T-helper 2 cell treated with Interferon-gamma antibody and Interleukin-4, amounts not matched to agents 100 ng/mL and 5 ng/mL, for 36 hours (primary cell): ENCODE measurements around the gene PFKFB3. TPM values are rescaled to one million over a fixed set of nuclear protein-coding genes. Genes with fewer than 3 reads are reported as not detected.
"Not testable (repeated sequence)": the region's sequence is repeated elsewhere in the genome, so short reads cannot be mapped to it uniquely, and the experiment has no call there.

Source experiments
- intact Hi-C: fragments of 100-400 bp; cut with micrococcal nuclease; formaldehyde crosslinking; loops from one replicate; pipeline ENCODE4 v1.15.1; 2023
- total RNA-seq: library from RNA; stranded (reverse); gene quantifications from 2 replicates; pipeline ENCODE4 v1.2.3, GENCODE V29; 2022

PFKFB3 gene
- total RNA-seq = 46.0 and 51.0 TPM in 2 replicates

GRCh38 chr10:6202684-6203330 lies at the start of gene PFKFB3:
TSS of gene PFKFB3 (plus strand) at chr10:6202932. CDS start at chr10:6203261, 329 bp downstream.
- intact Hi-C loops = loop anchor here (1.0 to 10.0 kb wide), 6 partner anchors 30 to 379 kb away; partner anchors contain the start of gene PRKCQ

DNA sequence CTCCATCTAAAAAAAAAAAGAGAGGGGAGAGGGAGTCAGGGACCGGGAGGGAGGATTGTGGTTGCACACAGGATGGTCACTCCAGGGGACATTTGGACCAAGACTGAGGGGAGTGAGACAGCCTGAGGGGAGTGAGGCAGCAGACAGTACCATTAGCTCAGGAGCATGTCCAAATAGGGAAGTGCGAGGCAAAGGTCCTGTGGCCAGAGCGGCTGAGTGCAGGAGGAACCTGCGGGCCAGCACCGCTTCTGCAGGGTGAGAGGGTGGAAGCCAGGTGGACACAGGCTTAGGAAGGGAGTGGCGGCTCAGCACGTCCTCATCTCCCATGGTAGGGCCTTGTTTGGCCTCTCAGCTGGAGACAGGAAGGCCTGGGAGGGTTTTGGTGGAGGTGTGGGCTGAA lies 48.9 kb upstream of the PFKFB3 start:
- intact Hi-C loops = no loop called here

DNA sequence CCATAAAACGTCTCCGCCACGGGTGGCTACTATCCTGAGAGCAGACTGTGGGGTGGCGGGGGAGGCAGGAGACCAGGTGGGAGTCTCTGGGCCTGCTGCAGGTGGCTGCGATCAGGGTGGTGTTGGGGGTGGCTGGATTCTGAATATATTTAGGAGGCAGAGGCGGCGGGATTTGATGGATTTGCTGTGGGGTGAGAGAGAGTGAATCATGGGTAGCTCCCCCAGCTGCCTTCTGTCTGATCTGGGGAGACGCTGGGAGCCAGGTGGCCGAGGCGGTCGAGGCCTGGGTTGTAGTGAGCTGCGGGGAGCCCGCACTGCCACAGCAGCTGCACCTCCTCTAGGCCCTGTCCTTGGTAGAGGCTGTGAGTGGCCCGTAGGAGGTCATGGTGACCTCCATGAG lies 48.2 kb upstream of the PFKFB3 start:
- intact Hi-C loops = no loop called here

- intact Hi-C loops = no loop called here
Measured at GRCh38 chr10:6158276-6158675, 44.5 kb upstream of the PFKFB3 start.

GRCh38 chr10:6161921-6162320 lies 40.8 kb upstream of the PFKFB3 start:
- intact Hi-C loops = loop anchor here (5.0 kb wide), 1 partner anchor 350 kb away; the partner anchor contains the start of gene GDI2

DNA sequence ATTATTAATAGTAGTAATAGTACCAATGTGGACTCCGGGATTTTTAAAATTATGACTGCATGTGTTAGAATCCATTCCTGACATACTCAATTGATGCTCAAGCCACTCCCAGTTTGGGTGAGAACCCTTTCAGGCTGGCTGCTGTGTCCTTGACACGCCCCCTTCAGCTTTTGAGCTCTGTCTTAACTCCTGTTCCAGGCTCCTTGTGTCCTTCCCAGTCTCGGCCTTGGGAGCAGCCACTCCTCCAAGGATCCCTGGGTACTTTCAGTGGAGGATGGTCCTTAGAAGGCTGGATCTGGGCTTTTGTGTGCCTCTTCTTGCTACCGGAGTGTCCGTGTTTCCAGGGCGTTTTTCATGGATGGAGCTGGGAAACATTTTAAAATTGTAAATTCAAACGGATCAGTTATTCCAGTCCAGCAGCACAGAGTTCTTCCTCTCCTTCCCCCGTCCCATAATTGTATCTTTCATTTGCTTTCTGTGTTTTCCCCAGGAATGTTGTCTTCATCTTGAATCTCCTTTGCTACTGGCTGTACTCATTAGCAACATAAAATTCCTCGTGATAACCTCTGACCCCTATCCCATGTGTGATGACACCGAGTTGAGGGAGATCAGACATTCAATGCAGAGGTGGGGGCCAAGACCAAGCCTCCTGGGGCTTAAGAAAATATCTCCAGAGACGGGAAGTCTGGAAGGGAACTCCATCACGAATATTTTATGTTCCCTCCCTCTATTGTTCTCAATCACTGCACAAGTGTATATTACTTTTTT lies 40.0 kb upstream of the PFKFB3 start:
- intact Hi-C loops = loop anchor here (1.0 to 5.0 kb wide), 4 partner anchors 18 to 350 kb away; partner anchors contain the start of gene GDI2

DNA sequence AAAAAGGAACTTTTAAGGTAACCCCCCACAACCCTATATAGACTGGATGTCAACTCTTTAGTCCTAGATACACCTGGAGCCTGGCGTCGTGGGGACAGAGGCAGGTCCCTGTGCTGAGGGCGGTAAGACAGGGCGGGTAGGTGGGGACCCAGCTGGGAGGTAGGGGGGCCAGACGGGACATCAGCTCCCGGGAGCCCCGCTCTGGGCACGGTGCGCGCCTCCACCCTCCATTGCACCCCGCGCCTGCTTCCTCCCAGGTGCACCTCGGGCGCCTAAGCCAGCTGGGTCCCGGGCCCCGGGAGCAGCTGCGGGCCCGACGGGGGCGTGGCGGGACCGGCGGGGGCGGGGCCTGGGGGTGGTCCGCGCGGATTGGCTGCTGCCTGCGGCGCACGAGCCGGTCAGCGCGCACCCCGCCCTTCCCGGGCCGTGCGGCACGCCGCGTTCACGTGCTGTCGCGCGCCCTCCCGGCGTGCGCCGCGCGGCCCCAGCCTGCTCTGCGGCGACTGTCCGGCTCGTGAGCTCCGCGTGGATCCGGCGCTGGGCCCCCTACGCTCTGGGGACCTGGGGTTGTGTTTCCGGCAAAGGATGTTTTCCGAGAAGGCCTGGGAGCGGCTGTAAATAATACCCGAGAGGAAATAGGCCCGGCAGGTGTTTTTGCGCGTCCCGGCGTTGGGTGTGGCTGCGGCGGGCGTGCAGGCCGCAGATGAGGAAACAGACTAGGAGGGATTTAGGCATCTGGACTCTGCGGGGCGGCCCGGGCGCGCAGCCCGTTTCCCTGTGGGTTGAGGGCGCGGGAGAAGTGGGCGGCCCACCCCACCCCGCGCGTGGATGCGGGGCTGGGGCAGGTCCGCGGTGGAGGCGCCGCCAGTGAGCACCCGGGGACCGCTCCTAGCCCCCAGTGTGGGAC lies 39.1 kb upstream of the PFKFB3 start:
- intact Hi-C loops = loop anchor here (1.0 to 5.0 kb wide), 5 partner anchors 19 to 351 kb away; partner anchors contain the start of gene GDI2

GRCh38 chr10:6164271-6165095 lies 38.2 kb upstream of the PFKFB3 start:
- intact Hi-C loops = loop anchor here (1.0 to 5.0 kb wide), 2 partner anchors 23 to 352 kb away; partner anchors contain the start of gene GDI2

DNA sequence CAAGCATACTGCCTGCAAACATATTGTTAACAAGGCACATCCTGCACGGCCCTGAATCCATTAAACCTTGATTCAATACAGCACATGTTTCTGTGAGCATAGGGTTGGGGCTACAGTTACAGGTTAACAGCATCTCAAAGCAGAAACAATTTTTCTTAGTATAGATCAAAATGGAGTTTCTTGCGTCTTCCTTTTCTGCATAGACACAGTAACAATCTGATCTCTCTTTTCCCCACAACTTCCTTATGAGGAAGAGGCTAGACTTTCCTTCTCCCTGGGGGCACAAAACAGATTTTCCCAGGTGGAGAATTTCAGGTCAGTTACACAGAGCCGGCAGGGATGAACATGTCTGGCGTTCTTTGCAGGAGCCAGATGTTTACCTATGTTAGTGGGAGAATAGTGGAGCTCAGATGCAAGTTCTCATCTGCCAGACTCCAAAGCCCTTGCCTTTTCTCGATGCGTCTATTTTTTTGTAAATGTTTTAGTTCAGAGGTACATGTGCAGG lies 37.5 kb upstream of the PFKFB3 start:
- intact Hi-C loops = no loop called here

DNA sequence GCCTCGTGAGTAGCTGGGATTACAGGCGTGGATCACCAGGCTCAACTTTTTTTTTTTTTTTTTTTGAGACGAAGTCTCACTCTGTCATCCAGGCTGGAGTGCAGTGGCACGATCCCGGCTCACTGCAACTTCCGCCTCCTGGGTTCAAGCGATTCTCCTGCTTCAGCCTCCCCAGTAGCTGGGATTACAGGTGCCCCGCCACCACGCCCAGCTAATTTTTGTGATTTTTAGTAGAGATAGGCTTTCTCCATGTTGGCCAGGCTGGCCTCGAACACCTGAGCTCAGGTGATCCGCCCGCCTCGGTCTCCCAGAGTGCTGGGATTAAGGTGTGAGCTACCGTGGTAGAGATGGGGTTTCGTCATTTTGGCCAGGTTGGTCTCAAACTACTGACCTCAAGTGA lies 36.8 kb upstream of the PFKFB3 start:
- intact Hi-C loops = not testable (repeated sequence)

DNA sequence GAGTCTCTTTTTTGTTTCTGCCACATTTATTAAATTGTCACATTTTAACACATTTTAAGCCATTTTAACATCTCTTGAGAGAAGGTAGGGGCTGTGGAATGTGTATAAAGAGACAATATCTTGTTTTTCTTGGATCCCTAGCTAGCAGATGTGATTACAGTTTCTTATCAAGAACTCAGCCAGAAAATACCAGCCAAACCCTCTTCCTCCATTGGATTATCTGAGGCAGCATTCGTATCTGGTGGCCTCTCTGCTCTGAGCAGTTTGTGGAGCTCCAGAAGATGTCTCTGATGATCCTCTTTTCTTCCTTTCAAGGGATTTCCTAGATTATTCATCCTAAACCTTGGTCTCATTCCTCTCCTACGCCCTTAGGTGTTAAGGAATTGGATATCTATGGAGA lies 35.3 kb upstream of the PFKFB3 start:
- intact Hi-C loops = no loop called here

DNA sequence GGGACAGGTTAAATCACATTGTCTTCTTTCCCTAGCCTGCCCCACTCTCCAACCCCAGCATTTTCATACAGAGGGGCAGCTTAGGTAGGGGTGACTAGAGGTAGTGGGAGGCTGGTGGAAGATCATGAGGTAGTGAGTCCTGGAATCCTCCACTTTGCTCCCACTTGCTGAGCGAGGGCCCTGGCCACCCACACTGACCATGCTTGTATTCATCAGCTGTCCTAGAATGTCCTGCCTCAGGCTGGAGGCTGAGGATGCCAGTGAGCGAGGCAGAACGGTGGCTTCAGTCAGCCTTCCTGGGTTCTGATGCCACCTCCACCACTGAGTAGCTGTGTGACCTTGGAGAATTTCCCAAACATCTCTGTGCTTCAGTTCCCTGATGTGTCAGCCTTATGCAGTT lies 34.6 kb upstream of the PFKFB3 start:
- intact Hi-C loops = no loop called here

- intact Hi-C loops = no loop called here
Measured at GRCh38 chr10:6170638-6171037, 32.1 kb upstream of the PFKFB3 start.

- intact Hi-C loops = no loop called here
Measured at GRCh38 chr10:6171881-6172695, 30.6 kb upstream of the PFKFB3 start.

- intact Hi-C loops = loop anchor here (1.0 kb wide), 2 partner anchors 29 to 229 kb away; partner anchors contain the start of gene PFKFB3
Measured at GRCh38 chr10:6173203-6173602, 29.5 kb upstream of the PFKFB3 start.

GRCh38 chr10:6174201-6174874 lies 28.4 kb upstream of the PFKFB3 start:
- intact Hi-C loops = no loop called here

DNA sequence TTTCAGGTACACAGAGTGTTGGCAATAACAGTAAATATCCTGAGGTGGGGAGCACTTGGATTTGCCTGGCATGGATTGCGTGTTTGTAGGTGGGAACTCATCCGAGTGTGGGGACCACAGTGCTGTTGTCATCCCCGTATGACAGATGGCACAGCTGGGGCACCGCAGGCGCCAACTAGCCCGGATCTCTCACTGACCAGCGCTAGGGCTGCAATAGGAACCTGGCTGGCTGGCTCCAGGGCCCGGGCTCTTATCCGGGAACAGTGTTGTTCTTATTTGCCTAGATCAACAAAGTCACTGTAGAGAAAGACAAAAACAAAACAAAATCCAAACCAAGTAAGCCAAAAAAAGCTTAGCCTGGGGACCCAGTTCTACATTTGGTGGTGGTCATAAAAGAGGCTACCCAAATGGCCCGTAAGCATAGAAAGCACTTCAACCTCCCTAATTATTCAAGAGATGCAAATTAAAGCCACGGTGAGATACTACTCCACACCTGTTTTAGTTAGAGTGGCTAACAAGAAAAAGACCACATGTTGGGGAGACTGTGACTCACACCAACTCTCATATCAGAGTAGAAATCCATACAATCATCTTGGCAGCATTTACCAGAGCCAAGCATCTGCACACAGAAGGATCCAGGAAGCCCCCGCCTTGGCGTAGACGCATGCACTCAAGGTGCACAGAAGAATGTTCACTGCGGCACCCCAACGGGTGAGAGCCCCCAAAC lies 27.2 kb upstream of the PFKFB3 start:
- intact Hi-C loops = no loop called here

DNA sequence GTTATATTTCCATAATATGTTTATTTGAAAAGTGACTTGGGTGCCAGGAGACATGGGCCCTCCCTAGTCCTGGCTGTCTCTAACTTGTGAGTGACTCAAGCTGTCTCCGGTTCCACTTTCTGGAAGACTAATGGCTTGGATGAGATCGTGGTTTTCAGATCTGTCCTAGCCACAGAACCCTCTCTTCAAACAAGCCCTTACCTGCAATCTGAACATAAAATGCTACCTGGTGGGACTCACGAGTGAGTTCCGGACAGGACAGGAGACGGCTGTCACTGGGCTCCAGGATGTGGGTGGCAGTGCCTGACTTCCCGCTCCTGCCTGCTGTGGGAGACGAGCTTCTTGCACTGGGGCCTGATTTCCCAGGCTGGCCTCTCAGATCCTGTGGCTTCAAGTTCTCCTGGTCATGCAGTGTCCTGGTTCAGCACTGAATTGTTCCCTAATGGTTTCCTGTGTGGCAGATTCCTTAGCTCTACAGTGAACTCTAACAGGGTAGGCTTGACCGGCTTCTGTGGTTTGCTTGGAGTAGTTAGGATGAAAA lies 26.0 kb upstream of the PFKFB3 start:
- intact Hi-C loops = no loop called here
